PC-3 (cell line): ENCODE data around the gene FAM89B. TPM values are rescaled to one million over a fixed set of nuclear protein-coding genes. Genes with fewer than 3 reads are reported as not detected.
A peak's percentile ranks its signal among the peaks of the same experiment; 100 is the strongest.

Source experiments
- ATAC-seq: fragments of 200-7000 bp; cut with Tn5 transposase; 2 replicates; pipeline ENCODE4 v1.9.1; 2020; ENCODE audit warnings: mild to moderate bottlenecking, moderate library complexity
- BruUV-seq: library from RNA; stranded (reverse); fragments of 400-500 nt; replicated peaks from 2 replicates; lab custom pipeline; 2021; lab: Mats Ljungman, UMichigan
- CTCF ChIA-PET: fragments of 300-600 bp; sonication (Branson Sonifier 250); formaldehyde crosslinking; loops from one replicate; lab custom pipeline; 2022; ENCODE audit warnings: antibody characterized with exemption; lab: Charles Lee
- POLR2A ChIA-PET: fragments of 300-600 bp; sonication (Branson Sonifier 250); formaldehyde crosslinking; loops from one replicate; lab custom pipeline; 2022; ENCODE audit warnings: antibody characterized with exemption; ENCODE audit not compliant: unreplicated experiment; lab: Charles Lee
- DNase-seq: peaks from one replicate; pipeline ENCODE4 v3.0.0-alpha.2; 2015
- H2AFZ ChIP-seq: fragments of 300-600 bp; sonication (generic); 2 replicates; pipeline ENCODE4 v1.6.0; 2016; ENCODE audit warnings: antibody characterized with exemption, low read length
- H3F3A ChIP-seq: fragments of 300-600 bp; sonication (generic); one replicate; pipeline ENCODE4 v1.6.0; 2017; ENCODE audit warnings: antibody characterized with exemption, low read length, control low read depth, mild to moderate bottlenecking; ENCODE audit not compliant: unreplicated experiment
- H3K27ac ChIP-seq: fragments of 300-600 bp; sonication (generic); 2 replicates; pipeline ENCODE4 v1.5.1; 2016; ENCODE audit warnings: mild to moderate bottlenecking, low read length
- H3K27me3 ChIP-seq: fragments of 300-600 bp; sonication (generic); 2 replicates; pipeline ENCODE4 v1.6.1; 2016; ENCODE audit warnings: low read length, mixed read lengths
- H3K36me3 ChIP-seq: fragments of 300-600 bp; sonication (generic); 2 replicates; pipeline ENCODE4 v1.6.1; 2016; ENCODE audit warnings: low read depth, mixed run types, low read length, mixed read lengths
- H3K4me1 ChIP-seq: fragments of 300-600 bp; sonication (generic); 2 replicates; pipeline ENCODE4 v1.5.1; 2016; ENCODE audit warnings: low read length; ENCODE audit not compliant: insufficient read depth
- H3K4me2 ChIP-seq: fragments of 300-600 bp; sonication (generic); 2 replicates; pipeline ENCODE4 v1.6.0; 2016; ENCODE audit warnings: low read length
- H3K4me3 ChIP-seq: fragments of 300-600 bp; sonication (generic); 2 replicates; pipeline ENCODE4 v1.5.1; 2016; ENCODE audit warnings: mild to moderate bottlenecking, low read length, mixed read lengths
- H3K79me2 ChIP-seq: fragments of 300-600 bp; sonication (generic); 2 replicates; pipeline ENCODE4 v1.6.1; 2017; ENCODE audit warnings: low read length, mixed read lengths
- H3K9ac ChIP-seq: fragments of 300-600 bp; sonication (generic); 2 replicates; pipeline ENCODE4 v1.6.0; 2016; ENCODE audit warnings: mild to moderate bottlenecking, low read length
- H3K9me2 ChIP-seq: fragments of 300-600 bp; sonication (generic); replicated peaks from 2 replicates; pipeline ENCODE4 v1.6.1; 2016; ENCODE audit warnings: mixed run types, low read length, mixed read lengths
- H3K9me3 ChIP-seq: fragments of 300-600 bp; sonication (generic); 2 replicates; pipeline ENCODE4 v1.6.1; 2016; ENCODE audit warnings: low read length, mixed read lengths
- H4K20me1 ChIP-seq: fragments of 300-600 bp; sonication (generic); 2 replicates; pipeline ENCODE4 v1.6.1; 2016; ENCODE audit warnings: low read length, mixed read lengths
- CTCF ChIP-seq: fragments of 300-600 bp; sonication (generic); conservative IDR thresholded peaks from 2 replicates; pipeline ENCODE4 v1.5.1; 2017; ENCODE audit warnings: antibody characterized with exemption, low read depth, mild to moderate bottlenecking, low read length
- EZH2 ChIP-seq: fragments of 300-600 bp; sonication (generic); IDR thresholded peaks from one replicate; pipeline ENCODE4 v1.6.1; 2017; ENCODE audit warnings: antibody characterized with exemption, mild to moderate bottlenecking, low read length; ENCODE audit not compliant: unreplicated experiment
- EZH2phosphoT487 ChIP-seq: fragments of 300-600 bp; sonication (generic); IDR thresholded peaks from 2 replicates; pipeline ENCODE4 v1.6.1; 2018; ENCODE audit warnings: mild to moderate bottlenecking, antibody characterized with exemption, low read length, borderline replicate concordance
- intact Hi-C: fragments of 100-400 bp; cut with micrococcal nuclease; formaldehyde crosslinking; loops from 2 replicates; pipeline ENCODE4 v1.9.0; 2023
- total RNA-seq: library from RNA; depleted of rRNA; stranded (reverse); fragments of >200 nt; gene quantifications from 2 replicates; pipeline ENCODE4 v1.2.3, GENCODE V29; 2014

Gene FAM89B
- total RNA-seq, 1 experiment from 2014 or later, result 76.3 TPM

GRCh38 chr11:65524014-65524740 is 48.2 kb upstream of the FAM89B start:
- H3K9me3 ChIP-seq, result no peaks in the 10 kb centered on the region
- DNase-seq (no peak), ATAC-seq (peak; percentile 3; the same call in 1 of the 2 replicates)
- H3K9me2 ChIP-seq, result no peaks in the 10 kb centered on the region
- H3K4me3 ChIP-seq, result peak overlapping the region; percentile 32; the same call in 1 of the 2 replicates
- no TSS peak for BruUV-seq
- H3K4me2 ChIP-seq, result peak overlapping the region; percentile 54; the same call in 1 of the 2 replicates
- CTCF ChIA-PET, result interaction anchor here (0.9 to 1.0 kb wide), 2 partner anchors 64 to 108 kb away, joined by 5 to 6 read pairs; no protein-coding TSS in a partner anchor
- no peak overlapping the region for H3K27ac ChIP-seq
- intact Hi-C loops, result no loop called here
- H3K36me3 ChIP-seq, result peaks cover 10% of the 10 kb centered on the region; the same call in 1 of the 2 replicates
- POLR2A ChIA-PET, result interaction anchor here (0.9 kb wide), 1 partner anchor 22 kb away, joined by 7 read pairs; no protein-coding TSS in a partner anchor
- no peak for TF ChIP-seq EZH2
- no peak for TF ChIP-seq CTCF
- TF ChIP-seq EZH2phosphoT487, result no peak
- H3F3A ChIP-seq, result peaks cover 3% of the 10 kb centered on the region
- no peaks in the 10 kb centered on the region for H3K27me3 ChIP-seq
- H4K20me1 ChIP-seq, result no peaks in the 10 kb centered on the region
- H3K4me1 ChIP-seq, result peaks cover 11% of the 10 kb centered on the region
- no peak overlapping the region for H3K9ac ChIP-seq
- H2AFZ ChIP-seq, result peak overlapping the region; percentile 46; the same call in 1 of the 2 replicates
- peaks cover 21% of the 10 kb centered on the region for H3K79me2 ChIP-seq

- H3K4me1 ChIP-seq, result peaks cover 11% of the 10 kb centered on the region
- H3F3A ChIP-seq, result peaks cover 3% of the 10 kb centered on the region
- no peaks in the 10 kb centered on the region for H3K27me3 ChIP-seq
- ChIA-PET CTCF (interaction anchor here (0.6 to 1.0 kb wide), 4 partner anchors 35 to 109 kb away, joined by 3 to 12 read pairs (median 6); partner anchors contain the start of gene FAM89B), POLR2A (interaction anchor here (0.5 to 0.9 kb wide), 3 partner anchors 21 to 263 kb away, joined by 3 to 7 read pairs (median 6); partner anchors contain the start of gene POLA2)
- no peaks in the 10 kb centered on the region for H3K9me2 ChIP-seq
- intact Hi-C loops, result no loop called here
- ATAC-seq, result peak; percentile 90
- peaks cover 21% of the 10 kb centered on the region for H3K79me2 ChIP-seq
- TF ChIP-seq EZH2phosphoT487 (no peak), EZH2 (no peak), CTCF (no peak)
- no TSS peak for BruUV-seq
- H2AFZ ChIP-seq, result peak within 1 kb of the TSS; percentile 84
- H3K36me3 ChIP-seq, result peaks cover 10% of the 10 kb centered on the region; the same call in 1 of the 2 replicates
- no peaks in the 10 kb centered on the region for H3K9me3 ChIP-seq
- H4K20me1 ChIP-seq, result no peaks in the 10 kb centered on the region
- peak within 1 kb of the TSS; percentile 99 for H3K4me3 ChIP-seq
- H3K4me2 ChIP-seq, result peak within 1 kb of the TSS; percentile 98
- peak within 1 kb of the TSS; percentile 52 for H3K27ac ChIP-seq
- peak; percentile 70 for DNase-seq
- peak within 1 kb of the TSS; percentile 99 for H3K9ac ChIP-seq
Measured at GRCh38 chr11:65524741-65525545, 47.4 kb upstream of the FAM89B start, which contains the start of gene SCYL1. Gene SCYL1 (plus strand): TSS chr11:65525083. CDS start chr11:65525154, 71 bp downstream.
